IgD-negative memory B cell (primary cell): Measurements from ENCODE around the gene ARHGAP44. TPM values are rescaled to one million over a fixed set of nuclear protein-coding genes. Genes with fewer than 3 reads are reported as not detected.

Source experiments
- H3K27ac Mint-ChIP-seq, 3 donors: one replicate each; pipeline ENCODE4 v1.8.0; 2020 to 2022; ENCODE audit warnings: mild to moderate bottlenecking in 3 of 3, mixed read lengths in 3 of 3, moderate library complexity in 1 of 3
- H3K27me3 Mint-ChIP-seq: one replicate; pipeline ENCODE4 v1.8.0; 2021; ENCODE audit warnings: mixed read lengths
- H3K36me3 Mint-ChIP-seq: one replicate; pipeline ENCODE4 v1.8.0; 2020; ENCODE audit warnings: mild to moderate bottlenecking, mixed read lengths
- H3K4me1 Mint-ChIP-seq, 3 donors: one replicate each; pipeline ENCODE4 v1.8.0; 2020 to 2022; ENCODE audit warnings: mixed read lengths in 3 of 3, mild to moderate bottlenecking in 1 of 3
- H3K4me3 Mint-ChIP-seq, 4 donors: one replicate each; pipeline ENCODE4 v1.8.0; 2020 to 2022; ENCODE audit warnings: mild to moderate bottlenecking in 4 of 4, mixed read lengths in 4 of 4, moderate library complexity in 3 of 4
- H3K9me3 Mint-ChIP-seq, 3 donors: one replicate each; pipeline ENCODE4 v1.8.0; 2020 to 2021; ENCODE audit warnings: mixed read lengths in 3 of 3, mild to moderate bottlenecking in 1 of 3
- polyA plus RNA-seq: library from polyadenylated mRNA; unstranded; fragments of 300-500 nt; fragmentation: Illumina TruSeq; gene quantifications from one replicate; pipeline ENCODE4 v1.2.3, GENCODE V29; 2021

Gene ARHGAP44
- 0.90 TPM for polyA plus RNA-seq

GRCh38 chr17:12789481-12790248, at the start of gene ARHGAP44:
Gene ARHGAP44, plus strand, starts transcription at chr17:12789498. Its CDS starts 341 bp downstream, at chr17:12789839.
- H3K27ac Mint-ChIP-seq, result peak within 1 kb of the TSS in 1 of 3 donors; percentile 92
- peak within 1 kb of the TSS; percentile 82 to 94 (median 88) for H3K4me3 Mint-ChIP-seq
- no peaks in the 10 kb centered on the region for H3K36me3 Mint-ChIP-seq
- peaks cover 4 to 8% (median 5%) of the 10 kb centered on the region in 3 donors for H3K4me1 Mint-ChIP-seq
- H3K27me3 Mint-ChIP-seq, result peaks cover 28% of the 10 kb centered on the region
- no peaks in the 10 kb centered on the region for H3K9me3 Mint-ChIP-seq

GRCh38 chr17:12739500-12739899, 49.8 kb upstream of the ARHGAP44 start:
- no peaks in the 10 kb centered on the region for H3K9me3 Mint-ChIP-seq

GRCh38 chr17:12743046-12743445, 46.3 kb upstream of the ARHGAP44 start:
- Mint-ChIP-seq H3K4me3 (no peak overlapping the region), H3K36me3 (no peaks in the 10 kb centered on the region), H3K27me3 (peaks cover 14% of the 10 kb centered on the region)

More at GRCh38 chr17:12739500-12739899, 49.8 kb upstream of the ARHGAP44 start:
- no peaks in the 10 kb centered on the region for H3K27me3 Mint-ChIP-seq
- no peak overlapping the region for H3K27ac Mint-ChIP-seq
- H3K4me1 Mint-ChIP-seq, result no peaks in the 10 kb centered on the region
- no peaks in the 10 kb centered on the region for H3K36me3 Mint-ChIP-seq
- H3K4me3 Mint-ChIP-seq, result no peak overlapping the region

GRCh38 chr17:12744298-12744697, 45.0 kb upstream of the ARHGAP44 start:
- Mint-ChIP-seq H3K9me3 (peaks cover 0 to 1% (median 0%) of the 10 kb centered on the region in 3 donors), H3K4me3 (no peak overlapping the region)

More at GRCh38 chr17:12743046-12743445, 46.3 kb upstream of the ARHGAP44 start:
- Mint-ChIP-seq H3K4me1 (no peaks in the 10 kb centered on the region), H3K27ac (no peak overlapping the region), H3K9me3 (peaks cover 0 to 1% (median 0%) of the 10 kb centered on the region in 3 donors)

GRCh38 chr17:12744786-12745185, 44.5 kb upstream of the ARHGAP44 start:
- H3K4me3 Mint-ChIP-seq, result no peak overlapping the region
- H3K4me1 Mint-ChIP-seq, result no peaks in the 10 kb centered on the region
- H3K9me3 Mint-ChIP-seq, result peaks cover 0 to 1% (median 0%) of the 10 kb centered on the region in 3 donors
- H3K27me3 Mint-ChIP-seq, result peaks cover 14% of the 10 kb centered on the region
- H3K36me3 Mint-ChIP-seq, result no peaks in the 10 kb centered on the region
- H3K27ac Mint-ChIP-seq, result no peak overlapping the region

More at GRCh38 chr17:12744298-12744697, 45.0 kb upstream of the ARHGAP44 start:
- H3K27me3 Mint-ChIP-seq, result peaks cover 14% of the 10 kb centered on the region
- H3K27ac Mint-ChIP-seq, result no peak overlapping the region
- no peaks in the 10 kb centered on the region for H3K4me1 Mint-ChIP-seq
- H3K36me3 Mint-ChIP-seq, result no peaks in the 10 kb centered on the region

GRCh38 chr17:12745486-12745885, 43.8 kb upstream of the ARHGAP44 start:
- H3K27ac Mint-ChIP-seq, result no peak overlapping the region
- peaks cover 0 to 1% (median 0%) of the 10 kb centered on the region in 3 donors for H3K9me3 Mint-ChIP-seq
- no peaks in the 10 kb centered on the region for H3K36me3 Mint-ChIP-seq
- no peaks in the 10 kb centered on the region for H3K4me1 Mint-ChIP-seq
- no peak overlapping the region for H3K4me3 Mint-ChIP-seq
- peaks cover 14% of the 10 kb centered on the region for H3K27me3 Mint-ChIP-seq

GRCh38 chr17:12756786-12757185, 32.5 kb upstream of the ARHGAP44 start:
- Mint-ChIP-seq H3K4me3 (no peak overlapping the region), H3K27ac (no peak overlapping the region), H3K27me3 (peaks cover 5% of the 10 kb centered on the region), H3K9me3 (peaks cover 0 to 2% (median 2%) of the 10 kb centered on the region in 3 donors), H3K36me3 (no peaks in the 10 kb centered on the region), H3K4me1 (no peaks in the 10 kb centered on the region)

- Mint-ChIP-seq H3K9me3 (peaks cover 0 to 2% (median 2%) of the 10 kb centered on the region in 3 donors), H3K27ac (no peak overlapping the region), H3K36me3 (no peaks in the 10 kb centered on the region), H3K4me1 (no peaks in the 10 kb centered on the region), H3K4me3 (no peak overlapping the region), H3K27me3 (peaks cover 3% of the 10 kb centered on the region)
Observed at GRCh38 chr17:12759090-12759489, 30.2 kb upstream of the ARHGAP44 start.

- H3K4me1 Mint-ChIP-seq, result no peaks in the 10 kb centered on the region
Observed at GRCh38 chr17:12765548-12765947, 23.8 kb upstream of the ARHGAP44 start.

GRCh38 chr17:12768255-12768654, 21.0 kb upstream of the ARHGAP44 start:
- Mint-ChIP-seq H3K9me3 (peaks cover 0 to 3% (median 0%) of the 10 kb centered on the region in 3 donors), H3K27ac (no peak overlapping the region), H3K4me1 (no peaks in the 10 kb centered on the region), H3K4me3 (no peak overlapping the region), H3K36me3 (no peaks in the 10 kb centered on the region), H3K27me3 (no peaks in the 10 kb centered on the region)

More at GRCh38 chr17:12765548-12765947, 23.8 kb upstream of the ARHGAP44 start:
- H3K36me3 Mint-ChIP-seq, result no peaks in the 10 kb centered on the region
- H3K9me3 Mint-ChIP-seq, result peaks cover 0 to 4% (median 2%) of the 10 kb centered on the region in 3 donors
- no peak overlapping the region for H3K4me3 Mint-ChIP-seq
- H3K27me3 Mint-ChIP-seq, result peaks cover 1% of the 10 kb centered on the region
- H3K27ac Mint-ChIP-seq, result no peak overlapping the region

GRCh38 chr17:12769981-12770380, 19.3 kb upstream of the ARHGAP44 start:
- Mint-ChIP-seq H3K4me3 (no peak overlapping the region), H3K36me3 (no peaks in the 10 kb centered on the region), H3K4me1 (no peaks in the 10 kb centered on the region), H3K9me3 (peaks cover 0 to 3% (median 0%) of the 10 kb centered on the region in 3 donors), H3K27me3 (no peaks in the 10 kb centered on the region), H3K27ac (no peak overlapping the region)

GRCh38 chr17:12773153-12773552, 16.1 kb upstream of the ARHGAP44 start:
- Mint-ChIP-seq H3K27me3 (no peaks in the 10 kb centered on the region), H3K36me3 (no peaks in the 10 kb centered on the region), H3K9me3 (peaks cover 0 to 3% (median 0%) of the 10 kb centered on the region in 3 donors), H3K4me3 (no peak overlapping the region), H3K27ac (no peak overlapping the region), H3K4me1 (peaks cover 0 to 2% (median 0%) of the 10 kb centered on the region in 3 donors)

GRCh38 chr17:12789075-12789480, 220 bp upstream of the ARHGAP44 start:
- Mint-ChIP-seq H3K4me1 (peaks cover 3 to 8% (median 5%) of the 10 kb centered on the region in 3 donors), H3K4me3 (peak overlapping the region; percentile 69 to 86 (median 78)), H3K27me3 (peaks cover 28% of the 10 kb centered on the region), H3K36me3 (no peaks in the 10 kb centered on the region), H3K9me3 (no peaks in the 10 kb centered on the region), H3K27ac (no peak overlapping the region)

- Mint-ChIP-seq H3K27me3 (peaks cover 27% of the 10 kb centered on the region), H3K9me3 (no peaks in the 10 kb centered on the region), H3K36me3 (no peaks in the 10 kb centered on the region), H3K4me3 (peak overlapping the region; percentile 82 to 94 (median 88)), H3K4me1 (peaks cover 4 to 8% (median 5%) of the 10 kb centered on the region in 3 donors), H3K27ac (peak overlapping the region in 1 of 3 donors; percentile 92)
Observed at GRCh38 chr17:12790249-12791106, 1.2 kb downstream of the ARHGAP44 start.
